HepG2 (cell line): ENCODE data around the gene NEK7. TPM values are rescaled to one million over a fixed set of nuclear protein-coding genes. Genes with fewer than 3 reads are reported as not detected.

ENCODE experiments used
- AGO2 ChIP-seq: fragments of 200-400 bp; formaldehyde crosslinking; optimal IDR thresholded peaks from 2 replicates; pipeline ENCODE3; 2017; ENCODE audit warnings: mild to moderate bottlenecking, low read depth, low read length, moderate library complexity
- ARNTL ChIP-seq: sonication (generic); formaldehyde crosslinking; IDR thresholded peaks from 2 replicates; pipeline ENCODE4 v1.4.0; 2020; ENCODE audit warnings: mild to moderate bottlenecking, missing genetic modification reagents
- ATF6 ChIP-seq: sonication (generic); formaldehyde crosslinking; conservative IDR thresholded peaks from 2 replicates; pipeline ENCODE4 v1.4.0; 2020; ENCODE audit warnings: missing genetic modification reagents
- BRD4 ChIP-seq: sonication (generic); formaldehyde crosslinking; IDR thresholded peaks from 2 replicates; pipeline ENCODE4 v1.4.0; 2020; ENCODE audit warnings: missing genetic modification reagents
- DNMT3B ChIP-seq: conservative IDR thresholded peaks from 2 replicates; pipeline ENCODE4 v1.6.1; 2016; ENCODE audit warnings: missing biosample characterization, control low read depth
- FOSL2 ChIP-seq: sonication (generic); formaldehyde crosslinking; IDR thresholded peaks from 2 replicates; pipeline ENCODE4 v1.4.0; 2020; ENCODE audit warnings: missing genetic modification reagents
- FOXJ3 ChIP-seq: sonication (generic); formaldehyde crosslinking; IDR thresholded peaks from 2 replicates; pipeline ENCODE4 v1.4.0; 2020; ENCODE audit warnings: missing genetic modification reagents, mild to moderate bottlenecking, borderline replicate concordance
- KAT8 ChIP-seq: IDR thresholded peaks from 2 replicates; pipeline ENCODE4 v1.6.1; 2016; ENCODE audit warnings: missing genetic modification reagents, missing compliant biosample characterization
- KDM5A ChIP-seq: fragments of 200-600 bp; sonication (generic); IDR thresholded peaks from 2 replicates; pipeline ENCODE4 v1.7.0; 2018; ENCODE audit warnings: antibody characterized with exemption, mild to moderate bottlenecking, low read length, borderline replicate concordance
- MBNL3 ChIP-seq: fragments of 250-450 bp; sonication (Bioruptor Pico); conservative IDR thresholded peaks from 2 replicates; pipeline ENCODE4 v1.8.0; 2022; ENCODE audit warnings: mild to moderate bottlenecking, inconsistent platforms
- MED13 ChIP-seq: sonication (generic); formaldehyde crosslinking; IDR thresholded peaks from 2 replicates; pipeline ENCODE4 v1.5.0; 2020; ENCODE audit warnings: missing genetic modification reagents
- MEIS2 ChIP-seq: sonication (generic); formaldehyde crosslinking; IDR thresholded peaks from 2 replicates; pipeline ENCODE4 v1.9.0; 2021; ENCODE audit warnings: mild to moderate bottlenecking, missing genetic modification reagents
- RORA ChIP-seq: sonication (generic); formaldehyde crosslinking; IDR thresholded peaks from 2 replicates; pipeline ENCODE4 v1.5.0; 2020; ENCODE audit warnings: mild to moderate bottlenecking, missing genetic modification reagents, moderate library complexity
- SNAPC5 ChIP-seq: sonication (generic); formaldehyde crosslinking; IDR thresholded peaks from 2 replicates; pipeline ENCODE4 v1.8.1; 2023; ENCODE audit warnings: mild to moderate bottlenecking, missing genetic modification reagents, borderline replicate concordance
- SSRP1 ChIP-seq: IDR thresholded peaks from 2 replicates; pipeline ENCODE4 v1.6.1; 2016; ENCODE audit warnings: control low read depth
- TBL1XR1 ChIP-seq: fragments of 150-350 bp; IDR thresholded peaks from 2 replicates; pipeline ENCODE4 v1.6.1; 2014; ENCODE audit warnings: borderline replicate concordance, low read length; ENCODE audit not compliant: partially characterized antibody
- TFE3 ChIP-seq: IDR thresholded peaks from 2 replicates; pipeline ENCODE4 v1.6.1; 2016
- ZFP36 ChIP-seq: fragments of 150-350 bp; IDR thresholded peaks from 2 replicates; pipeline ENCODE4 v1.6.1; 2018; ENCODE audit warnings: borderline replicate concordance, low read length, low read depth; ENCODE audit not compliant: partially characterized antibody
- ZFP62 ChIP-seq: sonication (generic); formaldehyde crosslinking; IDR thresholded peaks from 2 replicates; pipeline ENCODE4 v1.4.0; 2020; ENCODE audit warnings: missing genetic modification reagents
- ZNF292 ChIP-seq: sonication (generic); formaldehyde crosslinking; IDR thresholded peaks from 2 replicates; pipeline ENCODE4 v1.8.1; 2022; ENCODE audit warnings: mild to moderate bottlenecking, low read depth, missing genetic modification reagents, borderline replicate concordance
- ZNF512B ChIP-seq: sonication (generic); formaldehyde crosslinking; IDR thresholded peaks from 2 replicates; pipeline ENCODE4 v1.5.1; 2020; ENCODE audit warnings: missing genetic modification reagents, mild to moderate bottlenecking, borderline replicate concordance
- ZNF546 ChIP-seq: sonication (generic); formaldehyde crosslinking; conservative IDR thresholded peaks from 2 replicates; pipeline ENCODE4 v1.8.1; 2023; ENCODE audit warnings: mild to moderate bottlenecking, missing genetic modification reagents
- ZNF891 ChIP-seq: sonication (generic); formaldehyde crosslinking; IDR thresholded peaks from 2 replicates; pipeline ENCODE4 v1.5.0; 2020; ENCODE audit warnings: mild to moderate bottlenecking, missing genetic modification reagents
- polyA plus RNA-seq, 8 experiments: library from polyadenylated mRNA; depleted of rRNA in 3 of 8; stranded (reverse) in 7 of 8; unstranded in 1 of 8; fragments of >200 nt; fragmentation: Illumina TruSeq in 4 of 8; extraction: Trizol in 4 of 8; gene quantifications; 2 replicates each; pipeline versions ENCODE4 v1.2.1 to v1.2.3, GENCODE V29; 2011 to 2016; ENCODE audit warnings: low read depth in 4 of 8, missing spikeins in 1 of 8, mixed read lengths in 1 of 8; ENCODE audit not compliant: insufficient read depth in 1 of 8
- total RNA-seq, 5 experiments: library from RNA; depleted of rRNA; stranded (reverse); fragments of >200 nt; fragmentation: Illumina TruSeq; extraction: Trizol; gene quantifications; 2 replicates each; pipeline ENCODE4 v1.2.3, GENCODE V29; 2016; ENCODE audit warnings: low read depth in 1 of 5

Gene NEK7
- total and polyA plus RNA-seq, 2 of the 13 experiments (the other 11 are each of a cell fraction or from before 2014, with no cell fraction given) = 18.1 to 19.2 TPM

GRCh38 chr1:198158735-198159589 lies 2.2 kb downstream of the NEK7 start (continued):
- TF ChIP-seq MED13 (CRISPR knock-in tag) = no peak
- peak; percentile 22; the same call in 1 of the 2 replicates for TF ChIP-seq FOSL2 (CRISPR knock-in tag)
- TF ChIP-seq ZNF512B (CRISPR knock-in tag) = no peak
- no peak for TF ChIP-seq FOXJ3
- no peak for TF ChIP-seq RORA (CRISPR knock-in tag)
- no peak for TF ChIP-seq AGO2
- TF ChIP-seq TFE3 = no peak; the same call in 1 of the 2 replicates
- no peak for TF ChIP-seq MBNL3
- TF ChIP-seq SNAPC5 = no peak
- TF ChIP-seq DNMT3B = no peak
- TF ChIP-seq ZNF292 (CRISPR knock-in tag) = peak; percentile 17; the same call in 1 of the 2 replicates
- TF ChIP-seq KAT8 (CRISPR knock-in tag) = peak; percentile 89
- TF ChIP-seq ZNF891 = no peak
- no peak for TF ChIP-seq ATF6 (CRISPR knock-in tag)
- no peak for TF ChIP-seq ARNTL (CRISPR knock-in tag)
- TF ChIP-seq KDM5A = no peak
- no peak for TF ChIP-seq BRD4 (CRISPR knock-in tag)
- no peak for TF ChIP-seq ZNF546 (CRISPR knock-in tag)
- TF ChIP-seq ZFP62 (CRISPR knock-in tag) = no peak
- no peak for TF ChIP-seq ZFP36
- no peak for TF ChIP-seq TBL1XR1
- TF ChIP-seq SSRP1 (CRISPR knock-in tag) = no peak
- TF ChIP-seq MEIS2 (CRISPR knock-in tag) = no peak
